Mesenchymal stem cell (in vitro differentiated cells and primary cell): ENCODE results near the gene TDRD15.

Experiments used
- DNase-seq: peaks from one replicate; pipeline ENCODE4 v3.0.0-alpha.2; 2013
- H2AFZ ChIP-seq: one replicate; pipeline ENCODE4 v1.6.1; 2013; ENCODE audit warnings: low read depth, mild to moderate bottlenecking, control low read depth, inconsistent platforms, low read length, moderate library complexity
- H2AK5ac ChIP-seq: 2 replicates; pipeline ENCODE4 v1.6.1; 2013; ENCODE audit warnings: low read length, moderate library complexity, mild to moderate bottlenecking, inconsistent platforms; ENCODE audit not compliant: severe bottlenecking
- H2BK120ac ChIP-seq: one replicate; pipeline ENCODE4 v1.6.1; 2013; ENCODE audit warnings: low read depth, mild to moderate bottlenecking, inconsistent platforms, low read length, moderate library complexity
- H2BK12ac ChIP-seq, 2 experiments: one replicate each; pipeline ENCODE4 v1.6.1; 2013; ENCODE audit warnings: inconsistent platforms in 2 of 2, low read length in 2 of 2, mild to moderate bottlenecking in 2 of 2, moderate library complexity in 2 of 2, control low read depth in 1 of 2
- H2BK15ac ChIP-seq: one replicate; pipeline ENCODE4 v1.6.1; 2013; ENCODE audit warnings: mild to moderate bottlenecking, low read depth, inconsistent platforms; ENCODE audit not compliant: poor library complexity, severe bottlenecking
- H2BK5ac ChIP-seq: 2 replicates; pipeline ENCODE4 v1.6.1; 2013; ENCODE audit warnings: low read depth, mild to moderate bottlenecking, low read length, control low read depth, inconsistent platforms; ENCODE audit not compliant: poor library complexity, severe bottlenecking
- H3K14ac ChIP-seq, 2 experiments: one replicate each; pipeline ENCODE4 v1.6.1; 2013; ENCODE audit warnings: inconsistent platforms in 2 of 2, low read length in 2 of 2, control low read depth in 1 of 2, mild to moderate bottlenecking in 1 of 2, moderate library complexity in 1 of 2
- H3K18ac ChIP-seq, 2 experiments: one replicate each; pipeline ENCODE4 v1.6.1; 2013; ENCODE audit warnings: inconsistent platforms in 2 of 2, low read length in 2 of 2, control low read depth in 1 of 2, low read depth in 1 of 2, mild to moderate bottlenecking in 1 of 2
- H3K23ac ChIP-seq, 2 experiments: one replicate each; pipeline ENCODE4 v1.6.1; 2013; ENCODE audit warnings: inconsistent platforms in 2 of 2, low read length in 2 of 2, mild to moderate bottlenecking in 2 of 2, moderate library complexity in 2 of 2, control low read depth in 1 of 2
- H3K27ac ChIP-seq: 2 replicates; pipeline ENCODE4 v1.5.1; 2013; ENCODE audit warnings: mild to moderate bottlenecking, moderate library complexity, low read length, control low read depth, inconsistent platforms; ENCODE audit not compliant: poor library complexity, severe bottlenecking
- H3K27me3 ChIP-seq, 2 experiments: 2 replicates each; pipeline versions ENCODE4 v1.6.1 to v1.7.0; 2013; ENCODE audit warnings: low read length in 2 of 2, mild to moderate bottlenecking in 2 of 2, moderate library complexity in 2 of 2, control low read depth in 1 of 2, inconsistent platforms in 1 of 2; ENCODE audit not compliant: control insufficient read depth in 1 of 2, insufficient read depth in 1 of 2
- H3K36me3 ChIP-seq, 2 experiments: 2 replicates each; pipeline versions ENCODE4 v1.6.1 to v1.7.0; 2013; ENCODE audit warnings: low read length in 2 of 2, control low read depth in 1 of 2, inconsistent platforms in 1 of 2, low read depth in 1 of 2, mild to moderate bottlenecking in 1 of 2; ENCODE audit not compliant: insufficient read depth in 2 of 2, control insufficient read depth in 1 of 2
- H3K4ac ChIP-seq, 2 experiments: one replicate each; pipeline ENCODE4 v1.6.1; 2013; ENCODE audit warnings: inconsistent platforms in 2 of 2, low read length in 2 of 2, mild to moderate bottlenecking in 2 of 2, moderate library complexity in 2 of 2, control low read depth in 1 of 2, low read depth in 1 of 2
- H3K4me1 ChIP-seq: 2 replicates; pipeline ENCODE4 v1.6.1; 2013; ENCODE audit warnings: low read depth, low read length, control low read depth; ENCODE audit not compliant: control insufficient read depth, insufficient read depth
- H3K4me2 ChIP-seq: 2 replicates; pipeline ENCODE4 v1.6.1; 2013; ENCODE audit warnings: low read length, mild to moderate bottlenecking, inconsistent platforms; ENCODE audit not compliant: poor library complexity, severe bottlenecking
- H3K4me3 ChIP-seq, 2 experiments: 2 replicates each; pipeline versions ENCODE4 v1.5.1 to v1.7.0; 2013; ENCODE audit warnings: low read length in 2 of 2, mild to moderate bottlenecking in 2 of 2, control low read depth in 1 of 2, low read depth in 1 of 2; ENCODE audit not compliant: insufficient read depth in 1 of 2
- H3K79me1 ChIP-seq: replicated peaks from 2 replicates; pipeline ENCODE4 v1.6.1; 2013; ENCODE audit warnings: mild to moderate bottlenecking, control low read depth, low read length, inconsistent platforms; ENCODE audit not compliant: poor library complexity, severe bottlenecking
- H3K9ac ChIP-seq: 2 replicates; pipeline ENCODE4 v1.7.0; 2013; ENCODE audit warnings: mild to moderate bottlenecking, low read length, moderate library complexity
- H3K9me3 ChIP-seq: 2 replicates; pipeline ENCODE4 v1.7.0; 2013; ENCODE audit warnings: mild to moderate bottlenecking, low read length; ENCODE audit not compliant: control insufficient read depth
- H4K8ac ChIP-seq: one replicate; pipeline ENCODE4 v1.6.1; 2013; ENCODE audit warnings: inconsistent platforms, mild to moderate bottlenecking, low read length, moderate library complexity
- H4K91ac ChIP-seq: one replicate; pipeline ENCODE4 v1.6.1; 2013; ENCODE audit warnings: mild to moderate bottlenecking, low read length, inconsistent platforms
- WGBS: methylation state at CpG from one replicate; pipeline ENCODE4 v1.1.7; 2013; ENCODE audit warnings: mixed read lengths; 5-methylcytosine and 5-hydroxymethylcytosine counted together

TDRD15 gene

GRCh38 chr2:21117688-21118087, 6.1 kb upstream of the TDRD15 start:
- Histone ChIP-seq H3K9ac (no peak overlapping the region), H3K18ac (no peak overlapping the region), H3K27ac (no peak overlapping the region), H3K4me1 (no peaks in the 10 kb centered on the region), H3K14ac (no peak overlapping the region), H3K4me3 (no peak overlapping the region), H3K79me1 (no peaks in the 10 kb centered on the region), H3K23ac (no peak overlapping the region), H3K9me3 (no peaks in the 10 kb centered on the region), H2BK120ac (no peak overlapping the region), H3K27me3 (peaks cover 3% of the 10 kb centered on the region in 2 experiments), H2BK15ac (no peak overlapping the region), H2BK5ac (no peak overlapping the region), H2BK12ac (no peak overlapping the region), H2AK5ac (no peak overlapping the region), H3K4ac (no peak overlapping the region), H3K4me2 (no peak overlapping the region), H4K8ac (no peak overlapping the region), H4K91ac (no peak overlapping the region), H3K36me3 (no peaks in the 10 kb centered on the region), H2AFZ (no peak overlapping the region)
- no peak for DNase-seq

GRCh38 chr2:21118302-21118920, 5.4 kb upstream of the TDRD15 start:
- Histone ChIP-seq H3K4me3 (no peak overlapping the region), H2BK120ac (no peak overlapping the region)

GRCh38 chr2:21131861-21132260, 8.1 kb downstream of the TDRD15 start:
- no peak for DNase-seq
- H2BK12ac ChIP-seq: no peak overlapping the region
- H3K9ac ChIP-seq: no peak overlapping the region
- H2AFZ ChIP-seq: no peak overlapping the region
- H3K4ac ChIP-seq: no peak overlapping the region
- no peaks in the 10 kb centered on the region for H3K4me1 ChIP-seq
- H3K14ac ChIP-seq: no peak overlapping the region
- H4K91ac ChIP-seq: no peak overlapping the region
- 64% methylated on average over 4 of the region's 5 CpGs for WGBS
- no peak overlapping the region for H2AK5ac ChIP-seq
- no peak overlapping the region for H3K18ac ChIP-seq
- H3K27ac ChIP-seq: no peak overlapping the region
- H3K9me3 ChIP-seq: no peaks in the 10 kb centered on the region
- H3K4me3 ChIP-seq: no peak overlapping the region
- H2BK5ac ChIP-seq: no peak overlapping the region
- H4K8ac ChIP-seq: no peak overlapping the region
- H3K36me3 ChIP-seq: no peaks in the 10 kb centered on the region
- no peak overlapping the region for H3K23ac ChIP-seq
- H3K27me3 ChIP-seq: no peaks in the 10 kb centered on the region
- H3K4me2 ChIP-seq: no peak overlapping the region
- H2BK15ac ChIP-seq: no peak overlapping the region
- no peaks in the 10 kb centered on the region for H3K79me1 ChIP-seq
- no peak overlapping the region for H2BK120ac ChIP-seq

More at GRCh38 chr2:21118302-21118920, 5.4 kb upstream of the TDRD15 start:
- no CpG with 5 or more reads among the region's 3 CpGs for WGBS
- Histone ChIP-seq H4K8ac (no peak overlapping the region), H3K14ac (no peak overlapping the region), H3K36me3 (no peaks in the 10 kb centered on the region), H3K18ac (no peak overlapping the region), H2BK15ac (no peak overlapping the region), H3K4ac (no peak overlapping the region), H3K4me2 (no peak overlapping the region), H3K79me1 (no peaks in the 10 kb centered on the region), H2BK5ac (no peak overlapping the region), H3K4me1 (no peaks in the 10 kb centered on the region), H3K27ac (no peak overlapping the region), H3K27me3 (peaks cover 3% of the 10 kb centered on the region in 2 experiments), H2AK5ac (no peak overlapping the region), H4K91ac (no peak overlapping the region), H2BK12ac (no peak overlapping the region), H3K9ac (no peak overlapping the region), H2AFZ (no peak overlapping the region), H3K9me3 (no peaks in the 10 kb centered on the region), H3K23ac (no peak overlapping the region)
- DNase-seq: peak; percentile 30

- H2AFZ ChIP-seq: no peak overlapping the region
- no peak overlapping the region for H2AK5ac ChIP-seq
- no peaks in the 10 kb centered on the region for H3K4me1 ChIP-seq
- H4K8ac ChIP-seq: no peak overlapping the region
- no peaks in the 10 kb centered on the region for H3K9me3 ChIP-seq
- no peaks in the 10 kb centered on the region for H3K27me3 ChIP-seq
- H3K23ac ChIP-seq: no peak overlapping the region
- no peak overlapping the region for H2BK5ac ChIP-seq
- no peaks in the 10 kb centered on the region for H3K79me1 ChIP-seq
- H3K4ac ChIP-seq: no peak overlapping the region
- no peak overlapping the region for H3K4me2 ChIP-seq
- H3K4me3 ChIP-seq: no peak overlapping the region
- no peak overlapping the region for H2BK12ac ChIP-seq
- H3K9ac ChIP-seq: no peak overlapping the region
- H2BK120ac ChIP-seq: no peak overlapping the region
- H3K14ac ChIP-seq: no peak overlapping the region
- no peak for DNase-seq
- H4K91ac ChIP-seq: no peak overlapping the region
- 70% methylated on average over 2 of the region's 2 CpGs for WGBS
- H3K18ac ChIP-seq: no peak overlapping the region
- no peak overlapping the region for H3K27ac ChIP-seq
- no peak overlapping the region for H2BK15ac ChIP-seq
- H3K36me3 ChIP-seq: no peaks in the 10 kb centered on the region
Observed at GRCh38 chr2:21135585-21135984, 11.8 kb downstream of the TDRD15 start.
